Erythroblast (primary cell): ENCODE measurements around the gene FOXL1.

Experiments used
- DNase-seq, 2 experiments: peaks; one replicate each; lab custom pipeline; 2025; lab: John Stamatoyannopoulos, UW
- GATA1 ChIP-seq: IDR thresholded peaks from 2 replicates; pipeline ENCODE4 v1.6.1; 2011; ENCODE audit warnings: low read depth, mild to moderate bottlenecking, control low read depth, low read length, moderate library complexity
- POLR2A ChIP-seq: IDR thresholded peaks from 2 replicates; pipeline ENCODE4 v1.6.1; 2011; ENCODE audit warnings: mild to moderate bottlenecking, low read length

FOXL1 gene

GRCh38 chr16:86625029-86625428 lies 46.7 kb downstream of the FOXL1 start:
- no peak for DNase-seq
- TF ChIP-seq GATA1 (no peak), POLR2A (no peak)

- TF ChIP-seq POLR2A = no peak
- no peak for TF ChIP-seq GATA1
- DNase-seq = no peak
These were observed 47.5 kb downstream of the FOXL1 start for GRCh38 chr16:86625821-86626220.

GRCh38 chr16:86626284-86626683 lies 47.9 kb downstream of the FOXL1 start:
- DNase-seq = no peak
- TF ChIP-seq POLR2A (no peak), GATA1 (no peak)

- no peak for DNase-seq
- TF ChIP-seq POLR2A (no peak), GATA1 (no peak)
These were observed 48.6 kb downstream of the FOXL1 start for GRCh38 chr16:86626966-86627365.

GRCh38 chr16:86628614-86629013 lies 50.3 kb downstream of the FOXL1 start:
- DNase-seq = no peak
- no peak for TF ChIP-seq POLR2A
- no peak for TF ChIP-seq GATA1

GRCh38 chr16:86630471-86630870 lies 52.1 kb downstream of the FOXL1 start:
- no peak for DNase-seq
- TF ChIP-seq POLR2A = no peak
- TF ChIP-seq GATA1 = no peak

- TF ChIP-seq GATA1 = no peak
- TF ChIP-seq POLR2A = no peak
- DNase-seq = no peak
These were observed 53.1 kb downstream of the FOXL1 start for GRCh38 chr16:86631444-86631843.
